ENCODE data around the gene ARF1. TPM values are rescaled to one million over a fixed set of nuclear protein-coding genes. Genes with fewer than 3 reads are reported as not detected.
A peak's percentile ranks its signal among the peaks of the same experiment; 100 is the strongest.

The ARF1 gene
- total RNA-seq, 2 donors from 2014 or later = 322 to 372 TPM

GRCh38 chr1:228062085-228062791, 20.3 kb upstream of the ARF1 start:
- H3K4me3 ChIP-seq (ENCODE audit: low read length) = no peak overlapping the region
- peaks cover 5% of the 10 kb centered on the region for H3K9me3 Mint-ChIP-seq
- peaks cover 36% of the 10 kb centered on the region for H3K27me3 ChIP-seq (ENCODE audit: control insufficient read depth, insufficient read depth, low read length, poor library complexity, severe bottlenecking)
- H3K36me3 ChIP-seq (ENCODE audit: control insufficient read depth, insufficient read depth, low read length) = no peaks in the 10 kb centered on the region
- no peak overlapping the region for H3K27ac ChIP-seq (ENCODE audit: low read depth, low read length)
- H3K9me3 ChIP-seq (ENCODE audit: control insufficient read depth, low read length) = no peaks in the 10 kb centered on the region
- no peak for DNase-seq
- no peak overlapping the region for H3K9ac ChIP-seq (ENCODE audit: extremely low read depth, low read length, poor library complexity, severe bottlenecking)
- no peak for TF ChIP-seq CTCF (conservative IDR thresholded peaks at IDR 0.05)
- H3K4me1 ChIP-seq (ENCODE audit: control insufficient read depth, insufficient read depth, low read length) = no peaks in the 10 kb centered on the region
- H3K27ac Mint-ChIP-seq = no peak overlapping the region
- H3K36me3 Mint-ChIP-seq (ENCODE audit: low read depth) = no peaks in the 10 kb centered on the region
- 89 to 91% methylated on average over 4 to 9 of the region's 9 CpGs for WGBS, 2 experiments (ENCODE audit: insufficient coverage in 1 of 2, insufficient read length in 1 of 2)
- no peak overlapping the region for H3K4me3 Mint-ChIP-seq
- peaks cover 16% of the 10 kb centered on the region for H3K4me1 Mint-ChIP-seq
- peaks cover 46% of the 10 kb centered on the region for H3K27me3 Mint-ChIP-seq (ENCODE audit: insufficient read depth)

DNA sequence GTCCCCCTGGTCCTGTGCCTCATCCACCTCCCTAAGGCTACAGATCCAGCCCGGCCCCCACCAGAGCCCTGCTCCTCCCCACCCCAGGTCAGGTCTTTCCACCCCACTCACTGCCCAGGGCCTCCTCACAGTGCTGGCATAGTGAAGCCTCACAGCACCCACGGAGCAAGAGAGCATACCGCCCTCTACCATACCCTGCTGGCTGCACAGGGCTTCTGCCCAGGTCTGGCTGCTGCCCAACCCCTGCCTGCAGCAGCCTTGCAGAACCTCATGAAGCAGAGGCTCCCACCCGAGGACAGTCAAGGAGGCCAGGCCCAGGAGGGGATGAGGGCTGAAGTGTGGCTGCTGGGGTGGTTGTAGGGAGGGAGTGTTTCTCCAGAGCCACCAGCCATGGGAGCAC, 19.7 kb upstream of the ARF1 start:
- no peak overlapping the region for H3K27ac ChIP-seq (ENCODE audit: low read depth, low read length)
- H3K36me3 ChIP-seq (ENCODE audit: control insufficient read depth, insufficient read depth, low read length) = no peaks in the 10 kb centered on the region
- no peaks in the 10 kb centered on the region for H3K4me1 ChIP-seq (ENCODE audit: control insufficient read depth, insufficient read depth, low read length)
- peak; percentile 70 for DNase-seq
- H3K9me3 Mint-ChIP-seq = peaks cover 5% of the 10 kb centered on the region
- H3K27me3 Mint-ChIP-seq (ENCODE audit: insufficient read depth) = peaks cover 40% of the 10 kb centered on the region
- peaks cover 35% of the 10 kb centered on the region for H3K27me3 ChIP-seq (ENCODE audit: control insufficient read depth, insufficient read depth, low read length, poor library complexity, severe bottlenecking)
- TF ChIP-seq CTCF (conservative IDR thresholded peaks at IDR 0.05) = peak; percentile 48
- no peaks in the 10 kb centered on the region for H3K9me3 ChIP-seq (ENCODE audit: control insufficient read depth, low read length)
- 20 to 82% methylated on average over 1 to 4 of the region's 4 CpGs for WGBS, 2 experiments (ENCODE audit: insufficient coverage in 1 of 2, insufficient read length in 1 of 2)
- no peak overlapping the region for H3K27ac Mint-ChIP-seq
- peaks cover 18% of the 10 kb centered on the region for H3K4me1 Mint-ChIP-seq
- no peak overlapping the region for H3K9ac ChIP-seq (ENCODE audit: extremely low read depth, low read length, poor library complexity, severe bottlenecking)
- H3K4me3 ChIP-seq (ENCODE audit: low read length) = no peak overlapping the region
- no peak overlapping the region for H3K4me3 Mint-ChIP-seq
- no peaks in the 10 kb centered on the region for H3K36me3 Mint-ChIP-seq (ENCODE audit: low read depth)

DNA sequence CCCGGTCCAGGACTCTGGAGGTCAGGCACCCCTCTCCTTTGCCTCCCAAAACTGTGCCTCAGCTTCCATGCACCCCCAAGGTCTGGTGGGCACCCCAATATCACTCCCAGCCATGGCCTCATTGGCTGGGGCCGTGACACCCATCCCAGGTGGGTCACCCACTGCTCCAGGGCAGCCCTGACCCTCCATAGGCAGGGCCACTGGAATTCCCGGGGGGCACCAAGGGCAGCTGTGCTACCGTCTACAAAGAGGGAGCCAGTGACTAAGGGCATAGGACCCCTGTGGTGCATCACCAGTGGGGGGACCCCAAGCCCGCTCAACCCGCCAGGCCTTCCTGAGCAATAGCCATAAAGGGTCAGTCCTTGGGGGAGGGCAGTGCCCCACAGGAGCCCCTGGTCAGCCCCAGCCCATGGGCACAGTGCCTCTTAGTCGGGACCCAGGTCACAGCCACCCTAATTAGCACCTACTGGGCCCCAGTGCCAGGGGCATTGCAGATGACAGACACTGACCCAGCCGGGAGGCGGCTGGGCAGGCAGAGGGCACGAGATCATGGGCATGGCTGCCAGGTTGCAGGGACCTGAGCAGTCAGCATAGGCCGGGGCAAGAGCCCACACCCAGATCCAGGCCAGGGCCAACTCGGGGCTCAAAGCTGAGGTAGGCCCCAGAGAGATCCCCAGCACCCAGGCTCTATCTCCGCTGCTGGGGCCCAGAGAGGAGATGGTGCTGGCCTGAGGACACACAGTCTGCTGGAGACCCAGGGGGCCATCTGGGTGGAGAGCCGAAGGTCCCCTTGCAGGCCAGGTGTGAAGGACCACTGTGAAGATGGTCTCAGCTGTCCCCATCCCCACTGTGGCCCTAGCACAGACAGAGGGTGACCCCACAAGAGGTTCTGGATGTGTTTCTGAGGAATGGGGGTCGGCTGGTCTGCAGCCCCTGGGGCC, 19.0 kb upstream of the ARF1 start:
- no peak for TF ChIP-seq CTCF (conservative IDR thresholded peaks at IDR 0.05)
- H3K9me3 ChIP-seq (ENCODE audit: control insufficient read depth, low read length) = no peaks in the 10 kb centered on the region
- Mint-ChIP-seq H3K4me1 (peaks cover 18% of the 10 kb centered on the region), H3K9me3 (peaks cover under 1% of the 10 kb centered on the region), H3K4me3 (no peak overlapping the region), H3K27me3 (ENCODE audit: insufficient read depth) (peaks cover 35% of the 10 kb centered on the region), H3K27ac (no peak overlapping the region), H3K36me3 (ENCODE audit: low read depth) (no peaks in the 10 kb centered on the region)
- H3K27me3 ChIP-seq (ENCODE audit: control insufficient read depth, insufficient read depth, low read length, poor library complexity, severe bottlenecking) = peaks cover 35% of the 10 kb centered on the region
- no peak overlapping the region for H3K9ac ChIP-seq (ENCODE audit: extremely low read depth, low read length, poor library complexity, severe bottlenecking)
- no peak for DNase-seq
- 90 to 98% methylated on average over 7 to 15 of the region's 15 CpGs for WGBS, 2 experiments (ENCODE audit: insufficient coverage in 1 of 2, insufficient read length in 1 of 2)
- no peak overlapping the region for H3K27ac ChIP-seq (ENCODE audit: low read depth, low read length)
- no peaks in the 10 kb centered on the region for H3K36me3 ChIP-seq (ENCODE audit: control insufficient read depth, insufficient read depth, low read length)
- no peak overlapping the region for H3K4me3 ChIP-seq (ENCODE audit: low read length)
- H3K4me1 ChIP-seq (ENCODE audit: control insufficient read depth, insufficient read depth, low read length) = no peaks in the 10 kb centered on the region

All from endodermal cell (in vitro differentiated cells).